HEK293 (cell line): ENCODE measurements around the gene SLC6A2.

ENCODE experiments used
- CTCF ChIA-PET: fragments of 350-600 bp; formaldehyde crosslinking; extraction: SDS; loops from one replicate; lab custom pipeline; 2021; ENCODE audit warnings: antibody characterized with exemption; lab: Yijun Ruan, JAX
- POLR2A ChIA-PET: fragments of 300-600 bp; formaldehyde crosslinking; extraction: SDS; loops from one replicate; lab custom pipeline; 2020; ENCODE audit warnings: antibody characterized with exemption, inconsistent platforms; lab: Yijun Ruan, JAX
- H3K27ac ChIP-seq: fragments of 200-500 bp; sonication (Bioruptor generic); 2 replicates; pipeline ENCODE4 v1.5.1; 2014; ENCODE audit warnings: low read depth, low read length, control low read depth, inconsistent platforms; ENCODE audit errors: extremely low read depth
- H3K36me3 ChIP-seq, 2 experiments: fragments of 200-500 bp in 1 of 2; sonication (Bioruptor generic) in 1 of 2; 1 replicate in 1 of 2; 2 replicates in 1 of 2; pipeline ENCODE4 v1.5.1; 2014 to 2017; ENCODE audit warnings: inconsistent platforms in 2 of 2, low read length in 2 of 2; ENCODE audit not compliant: control insufficient read depth in 2 of 2, insufficient read depth in 1 of 2
- H3K4me1 ChIP-seq: fragments of 200-500 bp; sonication (Bioruptor generic); 2 replicates; pipeline ENCODE4 v1.5.1; 2014; ENCODE audit warnings: mild to moderate bottlenecking, low read length, inconsistent platforms; ENCODE audit not compliant: control insufficient read depth, insufficient read depth
- H3K4me3 ChIP-seq: 2 replicates; pipeline ENCODE4 v1.5.1; 2011; ENCODE audit warnings: low read depth, mild to moderate bottlenecking, control low read depth, low read length, moderate library complexity
- H3K9me3 ChIP-seq: fragments of 200-500 bp; sonication (Bioruptor generic); 2 replicates; pipeline ENCODE4 v1.5.1; 2014; ENCODE audit warnings: low read depth, low read length, inconsistent platforms; ENCODE audit not compliant: control insufficient read depth, insufficient read depth
- HIC1 ChIP-seq: fragments of 450-650 bp; formaldehyde crosslinking; IDR thresholded peaks from 2 replicates; pipeline ENCODE4 v1.5.1; 2016; ENCODE audit warnings: missing biosample characterization, missing genetic modification characterization
- HOXC10 ChIP-seq: sonication (generic); formaldehyde crosslinking; IDR thresholded peaks from 2 replicates; pipeline ENCODE4 v1.8.1; 2023; ENCODE audit warnings: mild to moderate bottlenecking, missing genetic modification reagents
- KLF8 ChIP-seq: fragments of 450-650 bp; formaldehyde crosslinking; IDR thresholded peaks from 2 replicates; pipeline ENCODE4 v1.5.1; 2016; ENCODE audit warnings: missing biosample characterization, missing genetic modification characterization
- REST ChIP-seq: fragments of 450-650 bp; formaldehyde crosslinking; IDR thresholded peaks from 2 replicates; pipeline ENCODE4 v1.5.1; 2016; ENCODE audit warnings: missing biosample characterization, missing genetic modification characterization
- ZBTB26 ChIP-seq: fragments of 450-650 bp; formaldehyde crosslinking; optimal IDR thresholded peaks from 2 replicates; pipeline ENCODE3; 2016; ENCODE audit warnings: missing biosample characterization, mild to moderate bottlenecking, missing genetic modification characterization
- ZIC2 ChIP-seq: fragments of 450-650 bp; formaldehyde crosslinking; IDR thresholded peaks from 2 replicates; pipeline ENCODE4 v1.5.1; 2016; ENCODE audit warnings: missing biosample characterization, missing genetic modification characterization
- ZNF140 ChIP-seq: fragments of 450-650 bp; formaldehyde crosslinking; IDR thresholded peaks from 2 replicates; pipeline ENCODE4 v1.5.1; 2016; ENCODE audit warnings: missing biosample characterization, missing genetic modification characterization
- ZNF148 ChIP-seq: fragments of 450-650 bp; formaldehyde crosslinking; IDR thresholded peaks from 2 replicates; pipeline ENCODE4 v1.5.0; 2017; ENCODE audit warnings: missing biosample characterization, missing genetic modification characterization, borderline replicate concordance
- ZNF157 ChIP-seq: fragments of 450-650 bp; formaldehyde crosslinking; IDR thresholded peaks from 2 replicates; pipeline ENCODE4 v1.5.1; 2016; ENCODE audit warnings: missing biosample characterization, missing genetic modification characterization
- ZNF169 ChIP-seq: fragments of 450-650 bp; formaldehyde crosslinking; IDR thresholded peaks from 2 replicates; pipeline ENCODE4 v1.5.1; 2016; ENCODE audit warnings: missing biosample characterization, missing genetic modification characterization
- ZNF19 ChIP-seq: fragments of 450-650 bp; formaldehyde crosslinking; IDR thresholded peaks from 2 replicates; pipeline ENCODE4; 2016; ENCODE audit warnings: missing biosample characterization, missing genetic modification characterization, low read depth
- ZNF274 ChIP-seq, 2 experiments: fragments of 200-500 bp in 1 of 2; fragments of 450-650 bp in 1 of 2; sonication (Bioruptor generic) in 1 of 2; formaldehyde crosslinking in 1 of 2; IDR thresholded peaks; 2 replicates each; pipeline versions ENCODE4 v1.5.1 to v1.6.1; 2014 to 2016; ENCODE audit warnings: borderline replicate concordance in 1 of 2, inconsistent platforms in 1 of 2, low read length in 1 of 2, missing biosample characterization in 1 of 2, missing genetic modification characterization in 1 of 2
- ZNF341 ChIP-seq: fragments of 450-650 bp; formaldehyde crosslinking; IDR thresholded peaks from 2 replicates; pipeline ENCODE4; 2016; ENCODE audit warnings: low read depth, missing biosample characterization, missing genetic modification characterization
- ZNF416 ChIP-seq: fragments of 450-650 bp; formaldehyde crosslinking; IDR thresholded peaks from 2 replicates; pipeline ENCODE4 v1.5.1; 2016; ENCODE audit warnings: missing biosample characterization, missing genetic modification characterization
- ZNF561 ChIP-seq: fragments of 450-650 bp; IDR thresholded peaks from 2 replicates; pipeline ENCODE4 v1.5.1; 2018; ENCODE audit warnings: missing biosample characterization, missing genetic modification characterization, borderline replicate concordance
- ZNF571 ChIP-seq: fragments of 450-650 bp; formaldehyde crosslinking; IDR thresholded peaks from 2 replicates; pipeline ENCODE4 v1.5.0; 2017; ENCODE audit warnings: missing biosample characterization, missing genetic modification characterization
- ZNF645 ChIP-seq: fragments of 450-650 bp; formaldehyde crosslinking; IDR thresholded peaks from 2 replicates; pipeline ENCODE4; 2016; ENCODE audit warnings: missing biosample characterization, missing genetic modification characterization
- ZNF660 ChIP-seq: fragments of 450-650 bp; IDR thresholded peaks from 2 replicates; pipeline ENCODE4 v1.5.1; 2018; ENCODE audit warnings: missing biosample characterization, mild to moderate bottlenecking, missing genetic modification characterization
- ZNF843 ChIP-seq: fragments of 450-650 bp; formaldehyde crosslinking; IDR thresholded peaks from 2 replicates; pipeline ENCODE4 v1.5.1; 2016; ENCODE audit warnings: missing biosample characterization, missing genetic modification characterization

SLC6A2 gene

GRCh38 chr16:55685973-55686372, 30.2 kb downstream of the SLC6A2 start (continued):
- TF ChIP-seq REST (tag by site-specific recombination) = no peak
- no peak for TF ChIP-seq ZNF169 (tag by site-specific recombination)
- TF ChIP-seq ZBTB26 = no peak
- no peak for TF ChIP-seq ZNF140 (tag by site-specific recombination)
- TF ChIP-seq ZNF571 (tag by site-specific recombination) = no peak
- TF ChIP-seq HOXC10 (CRISPR knock-in tag) = no peak
- no peak for TF ChIP-seq ZIC2 (tag by site-specific recombination)
- no peak for TF ChIP-seq ZNF843 (tag by site-specific recombination)
- no peak for TF ChIP-seq ZNF660 (tag by site-specific recombination)
- no peak for TF ChIP-seq ZNF148 (tag by site-specific recombination)
- TF ChIP-seq KLF8 (tag by site-specific recombination) = no peak
- no peak for TF ChIP-seq ZNF416

GRCh38 chr16:55686671-55687070, 30.9 kb downstream of the SLC6A2 start:
- ChIA-PET POLR2A (no interaction called here), CTCF (interaction anchor here (0.7 to 1.1 kb wide), 3 partner anchors 15 to 222 kb away, joined by 3 to 6 read pairs (median 3); no protein-coding TSS in a partner anchor)
- Histone ChIP-seq H3K27ac (no peak overlapping the region), H3K36me3 (no peaks in the 10 kb centered on the region), H3K4me3 (no peak overlapping the region), H3K4me1 (no peaks in the 10 kb centered on the region), H3K9me3 (no peaks in the 10 kb centered on the region)
- TF ChIP-seq ZNF274 (IDR thresholded peaks at IDR 0.05; ENCODE audit: low read length) (no peak), ZNF274 (tag by site-specific recombination; IDR thresholded peaks at IDR 0.05; ENCODE audit: borderline replicate concordance) (no peak), ZNF19 (no peak), ZNF157 (no peak), ZNF645 (tag by site-specific recombination) (no peak), ZNF341 (no peak), ZNF561 (tag by site-specific recombination) (no peak), HIC1 (tag by site-specific recombination) (no peak)
